Panc1 (cell line): ENCODE measurements around the gene PAPPA. TPM values are rescaled to one million over a fixed set of nuclear protein-coding genes. Genes with fewer than 3 reads are reported as not detected.

Experiments used
- ATAC-seq: fragments of 200-7000 bp; cut with Tn5 transposase; 2 replicates; pipeline ENCODE4 v1.9.1; 2020; ENCODE audit warnings: mild to moderate bottlenecking, moderate library complexity
- BruUV-seq: library from RNA; stranded (reverse); fragments of 400-500 nt; replicated peaks from 2 replicates; lab custom pipeline; 2021; lab: Mats Ljungman, UMichigan
- CTCF ChIA-PET: fragments of 300-600 bp; sonication (Branson Sonifier 250); formaldehyde crosslinking; loops from one replicate; lab custom pipeline; 2022; ENCODE audit warnings: antibody characterized with exemption; lab: Charles Lee
- POLR2A ChIA-PET: fragments of 300-600 bp; sonication (Branson Sonifier 250); formaldehyde crosslinking; loops from one replicate; lab custom pipeline; 2022; ENCODE audit warnings: antibody characterized with exemption; lab: Charles Lee
- DNase-seq: peaks from one replicate; pipeline ENCODE4 v3.0.0-alpha.2; 2010; ENCODE audit warnings: low read depth, low spot score
- H3K27ac ChIP-seq: 2 replicates; pipeline ENCODE4 v1.5.1; 2011; ENCODE audit warnings: mild to moderate bottlenecking, low read length, inconsistent platforms
- H3K27me3 ChIP-seq: fragments of 200-500 bp; sonication (Bioruptor generic); 2 replicates; pipeline ENCODE4 v1.6.0; 2014; ENCODE audit warnings: low read length, inconsistent platforms; ENCODE audit not compliant: control insufficient read depth, insufficient read depth
- H3K36me3 ChIP-seq: fragments of 200-500 bp; sonication (Bioruptor generic); 2 replicates; pipeline ENCODE4 v1.5.1; 2014; ENCODE audit warnings: inconsistent platforms, mild to moderate bottlenecking, low read length, moderate library complexity; ENCODE audit not compliant: control insufficient read depth, insufficient read depth
- H3K4me1 ChIP-seq: 2 replicates; pipeline ENCODE4 v1.5.1; 2011; ENCODE audit warnings: inconsistent platforms, mild to moderate bottlenecking, low read length, moderate library complexity; ENCODE audit not compliant: control insufficient read depth, insufficient read depth
- H3K4me3 ChIP-seq, 2 experiments: 2 replicates each; pipeline ENCODE4 v1.5.1; 2011 to 2012; ENCODE audit warnings: low read depth in 2 of 2, low read length in 2 of 2, mild to moderate bottlenecking in 2 of 2, inconsistent platforms in 1 of 2, moderate library complexity in 1 of 2
- H3K9me3 ChIP-seq: fragments of 200-500 bp; sonication (Bioruptor generic); 2 replicates; pipeline ENCODE4 v1.5.1; 2014; ENCODE audit warnings: low read depth, mild to moderate bottlenecking, inconsistent platforms, low read length, moderate library complexity; ENCODE audit not compliant: control insufficient read depth, insufficient read depth
- CTCF ChIP-seq: fragments of 450-650 bp; IDR thresholded peaks from 2 replicates; pipeline ENCODE4 v1.5.1; 2017; ENCODE audit warnings: mild to moderate bottlenecking
- POLR2AphosphoS5 ChIP-seq: IDR thresholded peaks from 2 replicates; pipeline ENCODE4 v1.6.1; 2012; ENCODE audit warnings: mild to moderate bottlenecking, low read depth, low read length, moderate library complexity
- REST ChIP-seq, 2 experiments: IDR thresholded peaks; 2 replicates each; pipeline ENCODE4 v1.6.1; 2011 to 2012; ENCODE audit warnings: low read depth in 2 of 2, control low read depth in 1 of 2, low read length in 1 of 2, mild to moderate bottlenecking in 1 of 2, moderate library complexity in 1 of 2; ENCODE audit not compliant: insufficient read depth in 1 of 2
- SIN3A ChIP-seq: IDR thresholded peaks from 2 replicates; pipeline ENCODE4 v1.6.1; 2012; ENCODE audit warnings: low read depth, mild to moderate bottlenecking, low read length, moderate library complexity, borderline replicate concordance; ENCODE audit not compliant: insufficient read depth
- TCF7L2 ChIP-seq: IDR thresholded peaks from 2 replicates; pipeline ENCODE4 v1.6.1; 2011; ENCODE audit warnings: mild to moderate bottlenecking, low read depth, low read length, inconsistent platforms
- in situ Hi-C: cut with HindIII; loops from 2 replicates; pipeline ENCODE4 v1.10.0; 2016; ENCODE audit warnings: low sequenced_read_pairs, low pct_unique_long_range_greater_than_20kb
- intact Hi-C: fragments of 100-400 bp; cut with micrococcal nuclease; formaldehyde crosslinking; loops from one replicate; pipeline ENCODE4 v1.10.0; 2022; ENCODE audit not compliant: unreplicated experiment
- total RNA-seq: library from RNA; stranded (reverse); gene quantifications from one replicate; pipeline ENCODE4 v1.2.1, GENCODE V29; 2021; ENCODE audit not compliant: unreplicated experiment

Gene PAPPA
- total RNA-seq, 1 experiment from 2014 or later, result 1.2 TPM

GRCh38 chr9:116238225-116238624, 84.6 kb downstream of the PAPPA start:
- BruUV-seq, result no TSS peak
- Histone ChIP-seq H3K4me3 (no peak overlapping the region), H3K27ac (no peak overlapping the region), H3K36me3 (no peaks in the 10 kb centered on the region), H3K9me3 (no peaks in the 10 kb centered on the region), H3K27me3 (no peaks in the 10 kb centered on the region), H3K4me1 (no peaks in the 10 kb centered on the region)
- intact Hi-C loops, result no loop called here
- TF ChIP-seq SIN3A, result no peak
- TF ChIP-seq CTCF, result no peak
- no peak for TF ChIP-seq POLR2AphosphoS5
- no peak for TF ChIP-seq TCF7L2
- no peak for TF ChIP-seq REST (IDR thresholded peaks at IDR 0.05; ENCODE audit: insufficient read depth in 1 of 2, low read depth in 2 of 2, low read length in 1 of 2)
- in situ Hi-C loops, result no loop called here
- ATAC-seq (no peak), DNase-seq (no peak)
- ChIA-PET POLR2A (no interaction called here), CTCF (no interaction called here)

DNA sequence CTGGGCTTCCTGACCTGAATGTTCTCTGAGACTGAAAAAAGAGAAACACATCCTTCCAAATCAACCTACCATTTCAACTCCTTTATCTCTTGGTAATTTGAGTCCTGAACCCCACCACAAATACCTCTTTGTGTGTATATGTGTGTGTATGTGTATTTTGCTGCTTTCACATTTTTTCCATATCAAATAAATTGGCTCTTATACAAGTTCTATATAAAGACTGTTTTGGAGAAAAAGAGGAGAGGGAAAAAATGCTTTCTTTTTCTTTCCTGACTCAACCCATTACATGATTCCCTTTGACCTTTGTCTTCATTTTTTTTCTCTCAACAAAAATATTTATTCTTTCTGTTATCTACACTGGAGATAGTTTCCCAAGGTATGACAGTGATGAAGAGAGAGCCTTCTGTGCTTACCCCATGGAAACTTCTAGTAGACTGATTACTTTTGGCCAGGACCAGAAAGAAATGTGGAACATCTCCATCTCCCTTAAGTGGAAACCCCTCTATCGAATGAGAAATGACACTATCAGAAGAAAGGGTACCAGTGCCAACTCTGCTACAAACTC, 85.3 kb downstream of the PAPPA start:
- in situ Hi-C loops (no loop called here), intact Hi-C loops (no loop called here)
- no peak for ATAC-seq
- Histone ChIP-seq H3K4me3 (no peak overlapping the region), H3K36me3 (no peaks in the 10 kb centered on the region), H3K4me1 (no peaks in the 10 kb centered on the region), H3K27me3 (no peaks in the 10 kb centered on the region), H3K9me3 (no peaks in the 10 kb centered on the region), H3K27ac (no peak overlapping the region)
- ChIA-PET POLR2A (no interaction called here), CTCF (no interaction called here)
- no peak for TF ChIP-seq POLR2AphosphoS5
- no peak for TF ChIP-seq REST (IDR thresholded peaks at IDR 0.05; ENCODE audit: insufficient read depth in 1 of 2, low read depth in 2 of 2, low read length in 1 of 2)
- TF ChIP-seq TCF7L2, result no peak
- TF ChIP-seq CTCF, result no peak
- no peak for TF ChIP-seq SIN3A
- BruUV-seq, result no TSS peak
- DNase-seq, result no peak
